HCT116 (cell line): ENCODE measurements around the gene MAP2K5. TPM values are rescaled to one million over a fixed set of nuclear protein-coding genes. Genes with fewer than 3 reads are reported as not detected.

Experiments used
- ATAC-seq: fragments of 200-7000 bp; cut with Tn5 transposase; 2 replicates; pipeline ENCODE4 v1.9.1; 2020; ENCODE audit warnings: mild to moderate bottlenecking, moderate library complexity
- BruUV-seq: library from RNA; stranded (reverse); fragments of 400-500 nt; replicated peaks from 2 replicates; lab custom pipeline; 2021; lab: Mats Ljungman, UMichigan
- CTCF ChIA-PET: fragments of 300-600 bp; sonication (Branson Sonifier 250); formaldehyde crosslinking; loops from one replicate; lab custom pipeline; 2021; ENCODE audit warnings: antibody characterized with exemption; lab: Charles Lee
- POLR2A ChIA-PET: fragments of 300-600, 350-600 bp; sonication (Branson Sonifier 250); formaldehyde crosslinking; loops from one replicate; lab custom pipeline; 2021; ENCODE audit warnings: antibody characterized with exemption; lab: Charles Lee
- RAD21 ChIA-PET, 2 experiments: fragments of 300-600 bp; sonication (Branson Sonifier 250); formaldehyde crosslinking; loops; one replicate each; lab custom pipeline; 2023; ENCODE audit warnings: low total read pairs in 2 of 2; ENCODE audit not compliant: uncharacterized antibody in 2 of 2, unreplicated experiment in 2 of 2, low non-redundant PET in 1 of 2; lab: Charles Lee
- DNase-seq: peaks from one replicate; pipeline ENCODE4 v3.0.0-alpha.2; 2010; ENCODE audit warnings: low read depth, low spot score
- H2AFZ ChIP-seq: fragments of 200-600 bp; shearing (Covaris generic), sonication (generic); 2 replicates; pipeline ENCODE4 v1.6.1; 2017; ENCODE audit warnings: low read depth, mixed run types, mixed read lengths, antibody characterized with exemption, low read length; ENCODE audit not compliant: poor library complexity, severe bottlenecking
- H3K27ac ChIP-seq: 2 replicates; pipeline ENCODE4 v1.5.1; 2012; ENCODE audit warnings: low read depth, low read length
- H3K27me3 ChIP-seq: fragments of 200-600 bp; sonication (generic); 2 replicates; pipeline ENCODE4 v1.6.1; 2016; ENCODE audit warnings: mixed run types, low read length, mixed read lengths; ENCODE audit not compliant: insufficient read depth
- H3K36me3 ChIP-seq, 2 experiments: fragments of 200-500 bp in 1 of 2; fragments of 200-600 bp in 1 of 2; sonication (Bioruptor generic) in 1 of 2; sonication (generic) in 1 of 2; 2 replicates each; pipeline versions ENCODE4 v1.5.1 to v1.6.1; 2014 to 2016; ENCODE audit warnings: low read length in 2 of 2, inconsistent platforms in 1 of 2, mixed read lengths in 1 of 2, mixed run types in 1 of 2; ENCODE audit not compliant: insufficient read depth in 2 of 2, control insufficient read depth in 1 of 2
- H3K4me1 ChIP-seq, 2 experiments: fragments of 200-600 bp in 1 of 2; sonication (generic) in 1 of 2; 2 replicates each; pipeline versions ENCODE4 v1.5.1 to v1.6.1; 2012 to 2017; ENCODE audit warnings: low read length in 2 of 2, inconsistent platforms in 1 of 2, mild to moderate bottlenecking in 1 of 2, mixed read lengths in 1 of 2, mixed run types in 1 of 2, moderate library complexity in 1 of 2; ENCODE audit not compliant: insufficient read depth in 2 of 2, control insufficient read depth in 1 of 2
- H3K4me2 ChIP-seq: fragments of 200-600 bp; sonication (generic); 2 replicates; pipeline ENCODE4 v1.6.1; 2017; ENCODE audit warnings: mixed run types, low read length, mixed read lengths
- H3K4me3 ChIP-seq, 2 experiments: fragments of 200-600 bp in 1 of 2; sonication (generic) in 1 of 2; replicated peaks in 1 of 2; 2 replicates each; pipeline ENCODE4 v1.5.1; 2011 to 2016; ENCODE audit warnings: low read length in 2 of 2, control low read depth in 1 of 2, low read depth in 1 of 2, mild to moderate bottlenecking in 1 of 2, mixed read lengths in 1 of 2, mixed run types in 1 of 2
- H3K79me2 ChIP-seq: fragments of 200-600 bp; sonication (generic); 2 replicates; pipeline ENCODE4 v1.6.1; 2017; ENCODE audit warnings: mild to moderate bottlenecking, mixed run types, low read length, moderate library complexity, mixed read lengths; ENCODE audit not compliant: insufficient read depth
- H3K9ac ChIP-seq: fragments of 200-600 bp; sonication (generic); 2 replicates; pipeline ENCODE4 v1.6.1; 2016; ENCODE audit warnings: low read length, mixed read lengths
- H3K9me2 ChIP-seq: fragments of 200-600 bp; sonication (generic), shearing (Covaris generic); 2 replicates; pipeline ENCODE4 v1.6.1; 2017; ENCODE audit warnings: mixed run types, mild to moderate bottlenecking, moderate library complexity; ENCODE audit not compliant: insufficient read depth
- H3K9me3 ChIP-seq, 2 experiments: fragments of 200-500 bp in 1 of 2; fragments of 200-600 bp in 1 of 2; sonication (Bioruptor generic) in 1 of 2; sonication (generic) in 1 of 2; 2 replicates each; pipeline ENCODE4 v1.6.1; 2014 to 2017; ENCODE audit warnings: low read length in 2 of 2, mixed read lengths in 2 of 2, inconsistent platforms in 1 of 2, low read depth in 1 of 2, mild to moderate bottlenecking in 1 of 2, mixed run types in 1 of 2, moderate library complexity in 1 of 2; ENCODE audit not compliant: control insufficient read depth in 1 of 2, insufficient read depth in 1 of 2
- H4K20me1 ChIP-seq: fragments of 200-600 bp; sonication (generic), shearing (Covaris generic); 2 replicates; pipeline ENCODE4 v1.6.1; 2017; ENCODE audit warnings: mixed run types, mild to moderate bottlenecking, moderate library complexity; ENCODE audit not compliant: insufficient read depth
- EGR1 ChIP-seq: IDR thresholded peaks from 2 replicates; pipeline ENCODE4 v1.6.1; 2012; ENCODE audit warnings: low read depth
- EZH2 ChIP-seq: fragments of 200-600 bp; sonication (generic); IDR thresholded peaks from 2 replicates; pipeline ENCODE4 v1.6.1; 2017; ENCODE audit warnings: antibody characterized with exemption, mixed run types
- EZH2phosphoT487 ChIP-seq: fragments of 200-600 bp; IDR thresholded peaks from 2 replicates; pipeline ENCODE4 v1.6.1; 2018; ENCODE audit warnings: antibody characterized with exemption, borderline replicate concordance
- FOSL1 ChIP-seq: IDR thresholded peaks from 2 replicates; pipeline ENCODE4 v1.6.1; 2012; ENCODE audit warnings: low read depth
- JUND ChIP-seq: IDR thresholded peaks from 2 replicates; pipeline ENCODE4 v1.6.1; 2012
- POLR2A ChIP-seq: IDR thresholded peaks from 2 replicates; pipeline ENCODE4 v1.7.0; 2011; ENCODE audit warnings: borderline replicate concordance; ENCODE audit not compliant: insufficient read depth, insufficient read length; ENCODE audit errors: extremely low read depth
- POLR2AphosphoS5 ChIP-seq: IDR thresholded peaks from 2 replicates; pipeline ENCODE4 v1.6.1; 2011; ENCODE audit warnings: mild to moderate bottlenecking, low read depth, low read length, moderate library complexity
- RAD21 ChIP-seq: IDR thresholded peaks from 2 replicates; pipeline ENCODE4 v1.6.1; 2012; ENCODE audit warnings: low read depth, mild to moderate bottlenecking
- SIN3A ChIP-seq: IDR thresholded peaks from 2 replicates; pipeline ENCODE4 v1.6.1; 2012; ENCODE audit warnings: low read depth
- SP1 ChIP-seq: IDR thresholded peaks from 2 replicates; pipeline ENCODE4 v1.6.1; 2012; ENCODE audit warnings: low read depth
- SRF ChIP-seq: IDR thresholded peaks from 2 replicates; pipeline ENCODE4 v1.6.1; 2012; ENCODE audit warnings: low read depth
- TCF7L2 ChIP-seq: IDR thresholded peaks from 2 replicates; pipeline ENCODE4 v1.7.0; 2011; ENCODE audit warnings: borderline replicate concordance, inconsistent platforms; ENCODE audit not compliant: insufficient read depth, insufficient read length; ENCODE audit errors: extremely low read depth
- YY1 ChIP-seq: IDR thresholded peaks from 2 replicates; pipeline ENCODE4 v1.6.1; 2011; ENCODE audit warnings: low read length, low read depth, moderate library complexity, mild to moderate bottlenecking; ENCODE audit not compliant: insufficient replicate concordance; ENCODE audit errors: extremely low read depth
- ZFX ChIP-seq: fragments of 450-650 bp; IDR thresholded peaks from 2 replicates; pipeline ENCODE4 v1.6.1; 2017
- ZNF274 ChIP-seq: fragments of 200-500 bp; sonication (Bioruptor generic); IDR thresholded peaks from 2 replicates; pipeline ENCODE4 v1.6.1; 2014; ENCODE audit warnings: mild to moderate bottlenecking, low read depth, low read length, inconsistent platforms
- intact Hi-C: fragments of 100-400 bp; cut with micrococcal nuclease; formaldehyde crosslinking; loops from 2 replicates; pipeline ENCODE4 v1.10.0; 2022
- total RNA-seq: library from RNA; stranded (reverse); gene quantifications from one replicate; pipeline ENCODE4 v1.2.1, GENCODE V29; 2021; ENCODE audit not compliant: unreplicated experiment
- TF ChIP-seq, protein P1 (sequence below): IDR thresholded peaks from 2 replicates; pipeline ENCODE4 v1.6.1; 2012; ENCODE audit warnings: low read depth
- TF ChIP-seq, protein P2 (sequence below), 3 experiments: fragments of 200-600 bp in 1 of 3; sonication (generic) in 1 of 3; IDR thresholded peaks in 2 of 3; conservative IDR thresholded peaks in 1 of 3; 2 replicates each; pipeline ENCODE4 v1.5.1; 2012 to 2017; ENCODE audit warnings: low read depth in 2 of 3, low read length in 2 of 3, antibody characterized with exemption in 1 of 3, borderline replicate concordance in 1 of 3, control low read depth in 1 of 3, mild to moderate bottlenecking in 1 of 3, mixed read lengths in 1 of 3, mixed run types in 1 of 3, moderate library complexity in 1 of 3; ENCODE audit not compliant: insufficient read depth in 1 of 3
- TF ChIP-seq, protein P3 (sequence below): IDR thresholded peaks from 2 replicates; pipeline ENCODE4 v1.6.1; 2011; ENCODE audit warnings: mild to moderate bottlenecking, low read length, moderate library complexity; ENCODE audit not compliant: insufficient replicate concordance; ENCODE audit errors: extremely low read depth
- TF ChIP-seq, protein P4 (sequence below): IDR thresholded peaks from 2 replicates; pipeline ENCODE4 v1.6.1; 2012

Gene MAP2K5
- total RNA-seq, 1 experiment from 2014 or later: 15.6 TPM

GRCh38 chr15:67722030-67722817, 179.7 kb downstream of the MAP2K5 start:
- H3K27me3 ChIP-seq: no peaks in the 10 kb centered on the region
- H3K36me3 ChIP-seq: no peaks in the 10 kb centered on the region
- BruUV-seq: no TSS peak
- H3K9me3 ChIP-seq: no peaks in the 10 kb centered on the region
- H3K79me2 ChIP-seq: no peaks in the 10 kb centered on the region
- no peak overlapping the region for H3K9ac ChIP-seq
- no peaks in the 10 kb centered on the region for H3K4me1 ChIP-seq
- no peak for DNase-seq
- H4K20me1 ChIP-seq: no peaks in the 10 kb centered on the region
- H3K4me3 ChIP-seq: no peak overlapping the region
- POLR2A ChIA-PET: no interaction called here
- intact Hi-C loops: no loop called here
- CTCF ChIA-PET: no interaction called here
- TF ChIP-seq YY1 (no peak), SP1 (no peak), POLR2A (no peak), ZNF274 (no peak), SIN3A (no peak), ZFX (no peak), SRF (no peak), FOSL1 (no peak), POLR2AphosphoS5 (no peak), EGR1 (no peak), JUND (no peak), TCF7L2 (no peak), EZH2phosphoT487 (no peak), RAD21 (no peak), EZH2 (no peak)
- TF ChIP-seq, protein P1, sequence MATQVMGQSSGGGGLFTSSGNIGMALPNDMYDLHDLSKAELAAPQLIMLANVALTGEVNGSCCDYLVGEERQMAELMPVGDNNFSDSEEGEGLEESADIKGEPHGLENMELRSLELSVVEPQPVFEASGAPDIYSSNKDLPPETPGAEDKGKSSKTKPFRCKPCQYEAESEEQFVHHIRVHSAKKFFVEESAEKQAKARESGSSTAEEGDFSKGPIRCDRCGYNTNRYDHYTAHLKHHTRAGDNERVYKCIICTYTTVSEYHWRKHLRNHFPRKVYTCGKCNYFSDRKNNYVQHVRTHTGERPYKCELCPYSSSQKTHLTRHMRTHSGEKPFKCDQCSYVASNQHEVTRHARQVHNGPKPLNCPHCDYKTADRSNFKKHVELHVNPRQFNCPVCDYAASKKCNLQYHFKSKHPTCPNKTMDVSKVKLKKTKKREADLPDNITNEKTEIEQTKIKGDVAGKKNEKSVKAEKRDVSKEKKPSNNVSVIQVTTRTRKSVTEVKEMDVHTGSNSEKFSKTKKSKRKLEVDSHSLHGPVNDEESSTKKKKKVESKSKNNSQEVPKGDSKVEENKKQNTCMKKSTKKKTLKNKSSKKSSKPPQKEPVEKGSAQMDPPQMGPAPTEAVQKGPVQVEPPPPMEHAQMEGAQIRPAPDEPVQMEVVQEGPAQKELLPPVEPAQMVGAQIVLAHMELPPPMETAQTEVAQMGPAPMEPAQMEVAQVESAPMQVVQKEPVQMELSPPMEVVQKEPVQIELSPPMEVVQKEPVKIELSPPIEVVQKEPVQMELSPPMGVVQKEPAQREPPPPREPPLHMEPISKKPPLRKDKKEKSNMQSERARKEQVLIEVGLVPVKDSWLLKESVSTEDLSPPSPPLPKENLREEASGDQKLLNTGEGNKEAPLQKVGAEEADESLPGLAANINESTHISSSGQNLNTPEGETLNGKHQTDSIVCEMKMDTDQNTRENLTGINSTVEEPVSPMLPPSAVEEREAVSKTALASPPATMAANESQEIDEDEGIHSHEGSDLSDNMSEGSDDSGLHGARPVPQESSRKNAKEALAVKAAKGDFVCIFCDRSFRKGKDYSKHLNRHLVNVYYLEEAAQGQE: no peak
- TF ChIP-seq, protein P2, sequence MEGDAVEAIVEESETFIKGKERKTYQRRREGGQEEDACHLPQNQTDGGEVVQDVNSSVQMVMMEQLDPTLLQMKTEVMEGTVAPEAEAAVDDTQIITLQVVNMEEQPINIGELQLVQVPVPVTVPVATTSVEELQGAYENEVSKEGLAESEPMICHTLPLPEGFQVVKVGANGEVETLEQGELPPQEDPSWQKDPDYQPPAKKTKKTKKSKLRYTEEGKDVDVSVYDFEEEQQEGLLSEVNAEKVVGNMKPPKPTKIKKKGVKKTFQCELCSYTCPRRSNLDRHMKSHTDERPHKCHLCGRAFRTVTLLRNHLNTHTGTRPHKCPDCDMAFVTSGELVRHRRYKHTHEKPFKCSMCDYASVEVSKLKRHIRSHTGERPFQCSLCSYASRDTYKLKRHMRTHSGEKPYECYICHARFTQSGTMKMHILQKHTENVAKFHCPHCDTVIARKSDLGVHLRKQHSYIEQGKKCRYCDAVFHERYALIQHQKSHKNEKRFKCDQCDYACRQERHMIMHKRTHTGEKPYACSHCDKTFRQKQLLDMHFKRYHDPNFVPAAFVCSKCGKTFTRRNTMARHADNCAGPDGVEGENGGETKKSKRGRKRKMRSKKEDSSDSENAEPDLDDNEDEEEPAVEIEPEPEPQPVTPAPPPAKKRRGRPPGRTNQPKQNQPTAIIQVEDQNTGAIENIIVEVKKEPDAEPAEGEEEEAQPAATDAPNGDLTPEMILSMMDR (IDR thresholded peaks at IDR 0.05 in 2 of 3, conservative IDR thresholded peaks at IDR 0.05 in 1 of 3; ENCODE audit: borderline replicate concordance in 1 of 3, insufficient read depth in 1 of 3, low read depth in 2 of 3, low read length in 2 of 3): no peak
- TF ChIP-seq, protein P3, sequence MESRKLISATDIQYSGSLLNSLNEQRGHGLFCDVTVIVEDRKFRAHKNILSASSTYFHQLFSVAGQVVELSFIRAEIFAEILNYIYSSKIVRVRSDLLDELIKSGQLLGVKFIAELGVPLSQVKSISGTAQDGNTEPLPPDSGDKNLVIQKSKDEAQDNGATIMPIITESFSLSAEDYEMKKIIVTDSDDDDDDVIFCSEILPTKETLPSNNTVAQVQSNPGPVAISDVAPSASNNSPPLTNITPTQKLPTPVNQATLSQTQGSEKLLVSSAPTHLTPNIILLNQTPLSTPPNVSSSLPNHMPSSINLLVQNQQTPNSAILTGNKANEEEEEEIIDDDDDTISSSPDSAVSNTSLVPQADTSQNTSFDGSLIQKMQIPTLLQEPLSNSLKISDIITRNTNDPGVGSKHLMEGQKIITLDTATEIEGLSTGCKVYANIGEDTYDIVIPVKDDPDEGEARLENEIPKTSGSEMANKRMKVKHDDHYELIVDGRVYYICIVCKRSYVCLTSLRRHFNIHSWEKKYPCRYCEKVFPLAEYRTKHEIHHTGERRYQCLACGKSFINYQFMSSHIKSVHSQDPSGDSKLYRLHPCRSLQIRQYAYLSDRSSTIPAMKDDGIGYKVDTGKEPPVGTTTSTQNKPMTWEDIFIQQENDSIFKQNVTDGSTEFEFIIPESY: no peak
- TF ChIP-seq, protein P4, sequence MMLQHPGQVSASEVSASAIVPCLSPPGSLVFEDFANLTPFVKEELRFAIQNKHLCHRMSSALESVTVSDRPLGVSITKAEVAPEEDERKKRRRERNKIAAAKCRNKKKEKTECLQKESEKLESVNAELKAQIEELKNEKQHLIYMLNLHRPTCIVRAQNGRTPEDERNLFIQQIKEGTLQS: no peak
- H3K4me2 ChIP-seq: no peak overlapping the region
- RAD21 ChIA-PET: no interaction called here
- no peak overlapping the region for H3K27ac ChIP-seq
- no peaks in the 10 kb centered on the region for H3K9me2 ChIP-seq
- no peak overlapping the region for H2AFZ ChIP-seq
- no peak for ATAC-seq
